GM04504 (cell line): ENCODE results near the gene PPFIA2.

Experiments
- DNase-seq: peaks from one replicate; pipeline ENCODE4 v3.0.0-alpha.2; 2012; ENCODE audit warnings: low read depth

Gene PPFIA2

DNA sequence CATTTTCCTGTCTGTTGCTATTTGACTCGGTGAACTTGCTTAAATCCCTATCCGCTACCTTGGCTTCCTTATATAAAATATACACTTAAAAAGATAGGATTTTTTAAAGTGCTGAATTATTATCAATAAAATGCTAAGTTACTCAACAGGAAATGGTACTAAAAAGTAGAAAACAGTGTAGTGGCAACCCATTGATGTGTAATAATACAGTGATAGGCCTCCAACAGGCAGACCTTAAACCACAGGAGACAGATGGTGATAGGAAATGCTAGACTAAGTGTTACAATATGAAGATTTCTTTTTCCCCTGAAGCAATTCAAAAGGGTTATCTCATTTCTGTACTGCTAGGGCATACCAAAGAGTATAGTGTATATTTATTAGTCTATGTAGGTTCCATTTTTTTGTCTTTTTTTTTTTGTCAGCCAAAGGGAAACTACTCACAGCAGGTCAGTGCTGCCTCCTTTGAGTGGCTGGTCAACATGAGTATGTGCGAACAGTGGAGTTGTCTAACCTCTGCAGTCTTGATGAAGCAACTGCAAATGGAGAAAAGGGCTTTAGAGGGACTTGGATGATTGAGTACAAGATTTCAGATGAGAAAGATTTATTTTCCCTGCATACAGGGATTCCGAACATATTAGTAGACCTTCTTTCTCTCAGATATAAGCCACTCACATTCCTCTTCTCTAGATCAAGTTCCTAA lies 497.5 kb downstream of the PPFIA2 start:
- DNase-seq, result no peak

DNA sequence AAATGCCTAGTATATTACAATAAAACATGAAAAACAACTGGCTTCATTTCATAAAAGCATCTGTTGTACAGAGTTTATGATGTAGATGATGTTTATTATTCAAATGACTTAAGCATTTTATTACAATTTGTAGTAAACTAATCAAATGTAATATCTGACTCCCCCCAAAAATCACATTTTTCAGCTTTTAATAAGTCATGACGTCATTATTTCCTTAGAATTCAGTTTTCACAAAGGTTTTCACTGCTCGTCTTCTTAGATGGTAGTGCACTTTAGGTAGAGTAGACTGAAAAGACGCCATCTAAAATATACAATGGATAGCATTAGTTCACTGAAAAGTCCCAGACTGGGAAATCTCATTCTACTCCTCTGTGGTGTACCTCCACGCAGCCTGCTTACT lies 499.8 kb downstream of the PPFIA2 start:
- DNase-seq, result no peak

DNA sequence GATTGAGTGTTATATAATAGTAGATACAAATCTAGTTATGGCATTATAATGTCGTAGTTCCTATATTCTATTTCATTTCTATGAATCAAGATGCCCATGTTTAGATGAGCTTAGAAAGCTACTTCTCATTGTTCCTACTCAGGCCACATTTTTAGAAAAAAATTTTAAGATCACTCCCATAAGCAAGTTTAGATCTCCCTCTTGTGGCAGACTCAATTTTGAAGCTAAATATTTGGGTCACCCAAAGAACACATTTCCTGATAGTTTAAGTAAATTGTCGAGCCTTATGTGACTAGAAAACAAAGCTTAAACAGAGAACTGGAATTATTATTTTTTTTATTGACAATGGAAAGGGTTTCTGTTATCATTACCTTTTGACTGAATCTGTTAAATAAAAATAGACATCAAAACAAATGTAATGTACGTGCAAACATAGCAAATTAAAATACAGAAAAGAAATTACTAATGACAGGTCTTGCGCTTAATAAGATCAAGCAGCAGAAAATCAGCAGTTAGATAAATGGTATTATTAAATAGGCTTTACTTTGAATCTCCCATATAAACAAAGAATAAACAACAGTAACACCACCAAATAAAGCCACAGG lies 501.1 kb downstream of the PPFIA2 start:
- peak; percentile 25 for DNase-seq

DNA sequence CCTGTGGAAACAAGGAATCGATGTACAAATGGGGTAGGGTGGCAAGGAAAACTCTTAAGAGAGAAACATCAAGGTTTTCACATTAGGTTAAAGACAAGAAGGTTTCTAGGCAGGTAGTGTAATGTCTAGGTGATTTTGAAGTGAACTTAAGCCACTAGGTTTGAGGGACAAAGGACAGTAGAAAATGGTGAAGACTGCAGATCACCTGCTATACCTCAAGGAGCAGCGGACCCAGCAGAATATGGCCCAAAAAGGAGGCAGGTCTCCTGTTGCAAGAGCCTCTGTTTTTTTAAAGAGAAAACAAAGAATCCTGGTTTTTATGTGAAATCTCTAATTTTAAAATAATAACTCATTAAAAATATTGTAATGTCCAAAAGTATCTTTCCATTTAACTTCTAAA lies 503.2 kb downstream of the PPFIA2 start:
- DNase-seq, result no peak

DNA sequence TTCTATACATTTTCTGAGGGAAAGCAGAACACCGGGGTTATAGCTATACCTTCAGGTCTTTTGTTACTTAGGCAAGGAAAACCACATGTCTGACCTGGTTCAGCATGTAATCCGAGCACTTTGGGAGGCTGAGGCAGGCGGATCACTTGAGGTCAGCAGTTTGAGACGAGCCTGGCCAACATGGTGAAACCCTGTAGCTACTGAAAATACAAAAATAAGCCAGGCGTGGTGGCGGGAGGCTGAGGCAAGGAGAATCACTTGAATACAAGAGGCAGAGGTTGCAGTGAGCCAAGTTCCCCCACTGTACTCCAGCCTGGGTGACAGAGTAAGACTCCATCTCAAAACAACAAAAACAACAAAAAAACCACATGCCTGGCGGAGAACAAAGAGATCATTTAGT lies 503.7 kb downstream of the PPFIA2 start:
- no peak for DNase-seq

DNA sequence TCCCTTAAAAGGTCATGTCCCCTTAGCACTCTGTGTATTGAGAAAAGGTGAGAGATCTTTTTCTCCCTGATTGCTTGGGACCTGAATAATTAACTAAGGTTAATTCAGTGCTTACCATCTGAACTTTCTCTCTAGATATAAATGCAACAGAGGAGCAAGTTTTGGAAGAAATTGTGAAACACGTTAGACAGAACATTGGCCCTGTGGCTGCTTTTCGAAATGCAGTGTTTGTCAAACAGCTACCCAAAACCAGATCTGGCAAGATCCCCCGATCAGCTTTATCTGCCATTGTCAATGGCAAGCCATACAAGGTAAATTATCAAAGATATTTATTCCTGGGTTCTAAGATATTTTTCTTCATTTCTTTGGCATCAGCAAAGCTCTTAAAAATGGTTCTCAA lies 505.8 kb downstream of the PPFIA2 start:
- DNase-seq, result no peak

DNA sequence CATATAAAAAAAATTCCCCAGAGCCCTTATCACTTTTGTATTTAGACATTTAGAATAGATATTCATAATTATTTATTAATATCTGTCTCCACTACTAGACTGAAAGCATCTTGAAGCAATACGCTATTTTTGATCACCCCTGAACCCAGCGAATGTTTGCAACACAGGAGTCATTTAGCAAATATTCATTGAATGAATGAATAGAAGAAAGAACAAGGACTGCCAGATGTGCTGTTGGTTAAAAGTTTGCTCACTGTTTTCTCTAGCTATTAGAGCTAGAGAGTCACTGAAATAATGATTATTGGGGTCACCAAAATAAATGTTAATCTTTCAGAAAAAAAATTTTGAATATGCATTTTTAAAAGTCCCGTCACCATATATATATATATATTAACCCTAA lies 506.9 kb downstream of the PPFIA2 start:
- no peak for DNase-seq

DNA sequence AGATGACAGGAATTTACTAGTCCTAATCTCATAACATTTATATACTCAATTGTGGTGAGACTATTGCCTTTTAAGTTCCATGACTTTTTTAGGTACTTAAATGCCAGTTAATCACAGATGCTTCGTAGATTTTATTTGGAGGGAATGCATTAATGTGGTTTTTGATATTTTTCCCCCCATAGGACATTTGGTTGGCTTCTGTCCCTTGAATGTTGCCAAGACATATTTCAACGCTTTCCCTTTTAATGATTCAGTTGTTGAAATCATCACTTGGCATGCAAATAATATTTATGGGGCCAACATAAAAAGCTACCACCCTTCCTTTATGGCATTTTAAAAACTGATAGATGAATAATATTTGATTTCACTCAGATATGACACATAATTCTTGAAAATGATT lies 509.2 kb downstream of the PPFIA2 start:
- DNase-seq, result no peak

DNA sequence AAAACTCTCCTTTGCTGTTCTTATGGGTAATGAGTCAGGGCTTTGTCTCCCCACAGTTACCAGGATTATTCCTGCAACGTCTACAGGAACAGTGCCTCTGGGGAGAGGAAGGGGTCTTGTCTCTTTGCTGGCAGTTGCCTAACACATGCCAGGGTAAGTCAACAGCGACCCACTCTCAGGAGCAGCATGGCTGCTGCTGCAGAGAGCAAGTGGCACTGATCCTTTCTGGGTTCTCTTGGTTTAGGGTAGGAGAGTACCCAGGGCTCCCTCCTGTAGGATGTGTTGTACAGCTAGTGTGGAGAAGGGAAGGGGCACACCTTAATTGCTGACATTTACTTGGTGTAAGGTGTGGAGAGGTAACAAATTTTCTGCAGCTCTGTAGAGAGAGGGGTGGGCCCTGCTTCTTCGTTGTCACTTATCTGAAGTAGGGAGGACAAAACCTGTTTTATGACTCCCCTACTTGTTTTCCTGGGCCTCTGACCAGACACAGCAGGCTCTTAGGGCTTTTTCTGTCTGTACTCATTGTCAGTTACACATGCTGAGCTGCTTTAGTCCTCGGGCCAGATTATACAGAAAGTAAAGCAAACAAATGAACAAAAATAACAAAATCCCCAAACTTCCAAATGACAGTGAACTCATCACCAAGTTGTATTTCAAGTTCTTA lies 513.1 kb downstream of the PPFIA2 start:
- no peak for DNase-seq

DNA sequence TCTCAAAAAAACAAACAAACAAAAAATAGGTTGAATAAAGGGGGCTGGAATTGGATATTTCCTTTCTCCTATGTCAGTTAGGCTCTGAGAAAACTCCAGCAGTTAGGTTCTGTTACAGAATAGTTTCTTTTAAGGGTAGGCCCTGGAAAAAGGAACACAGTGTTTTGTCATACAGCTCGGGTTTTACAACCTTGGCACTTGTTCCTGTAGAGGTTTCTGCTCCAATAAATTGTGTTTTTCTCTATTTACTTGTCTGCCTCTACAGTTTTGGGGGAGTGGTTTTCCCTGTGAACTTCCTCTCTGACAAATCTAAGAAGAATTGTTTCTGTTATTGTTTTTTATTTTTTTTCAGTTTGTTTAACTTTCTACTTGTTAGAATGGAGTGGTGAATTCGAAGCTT lies 513.7 kb downstream of the PPFIA2 start:
- no peak for DNase-seq

DNA sequence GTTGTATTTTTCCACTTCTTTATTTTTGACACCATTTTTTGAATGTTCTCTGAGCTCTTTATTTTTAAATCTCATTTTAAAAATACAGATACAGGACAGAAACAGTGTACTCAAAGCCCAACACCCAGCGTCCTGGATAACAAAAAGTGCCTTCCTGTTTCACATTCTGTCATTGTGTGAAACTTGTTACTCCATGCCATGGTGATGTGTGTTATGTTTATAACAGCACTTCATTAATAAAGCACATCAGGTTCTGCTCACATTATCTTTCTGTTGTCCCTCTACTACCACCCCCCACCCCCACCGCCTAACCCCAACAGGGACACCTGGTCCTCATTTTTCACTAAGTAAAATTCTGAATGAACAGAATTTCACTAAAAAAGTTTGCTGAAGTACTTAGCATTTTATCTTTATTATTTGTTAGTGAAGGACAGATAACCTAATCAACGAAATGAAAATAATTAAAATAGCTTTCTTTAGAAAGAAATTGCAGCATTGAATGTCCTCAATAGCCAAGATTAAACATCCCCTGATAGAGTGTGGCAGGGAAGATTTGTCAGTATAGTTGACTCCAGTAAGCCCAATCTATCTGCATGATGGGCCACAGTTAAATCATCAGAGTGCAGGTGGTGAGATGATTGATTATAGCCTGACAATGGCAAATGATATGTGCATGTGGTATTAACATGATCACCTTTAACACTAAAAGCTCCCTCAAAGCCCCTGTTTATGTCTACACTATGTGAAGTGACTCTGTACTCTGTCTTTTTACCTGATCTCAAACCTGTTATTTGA lies 527.4 kb downstream of the PPFIA2 start:
- DNase-seq, result no peak

DNA sequence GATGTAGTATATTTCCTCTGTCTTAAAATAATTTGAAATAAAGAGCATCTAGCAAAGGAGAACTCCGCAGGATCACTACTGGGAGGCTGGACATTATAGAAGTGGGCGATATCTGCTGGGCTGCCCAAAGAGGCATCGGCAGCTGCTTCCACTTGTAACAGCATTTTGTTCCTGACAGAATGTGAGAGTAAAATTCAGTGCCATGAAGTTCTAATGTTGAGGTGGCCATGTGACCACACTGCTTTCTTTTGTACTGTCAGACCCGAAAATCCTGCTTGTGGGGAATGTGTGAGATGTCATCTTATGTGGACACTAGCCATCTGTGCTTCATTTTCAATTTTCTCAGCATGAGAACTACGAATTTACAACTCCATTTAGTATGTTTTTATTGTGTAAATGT lies 529.4 kb downstream of the PPFIA2 start:
- no peak for DNase-seq

DNA sequence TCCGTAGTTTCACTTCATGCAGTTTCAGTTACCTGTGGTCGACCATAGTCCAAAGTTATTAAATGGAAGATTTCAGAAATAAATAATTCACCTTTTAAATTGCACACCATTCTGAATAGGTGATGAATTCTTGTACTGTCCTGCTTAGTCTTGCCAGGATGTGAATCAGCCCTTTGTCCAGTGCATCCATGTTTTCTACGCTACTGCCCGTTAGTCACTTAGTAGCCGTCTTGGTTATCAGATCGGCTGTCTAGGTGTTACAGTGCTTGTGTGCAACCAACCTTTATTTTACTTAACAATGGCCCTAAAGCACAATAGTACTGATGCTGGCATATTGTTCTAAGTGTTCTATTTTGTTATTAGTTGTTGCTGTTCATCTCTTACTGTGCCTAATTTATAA lies 534.5 kb downstream of the PPFIA2 start:
- DNase-seq, result no peak

DNA sequence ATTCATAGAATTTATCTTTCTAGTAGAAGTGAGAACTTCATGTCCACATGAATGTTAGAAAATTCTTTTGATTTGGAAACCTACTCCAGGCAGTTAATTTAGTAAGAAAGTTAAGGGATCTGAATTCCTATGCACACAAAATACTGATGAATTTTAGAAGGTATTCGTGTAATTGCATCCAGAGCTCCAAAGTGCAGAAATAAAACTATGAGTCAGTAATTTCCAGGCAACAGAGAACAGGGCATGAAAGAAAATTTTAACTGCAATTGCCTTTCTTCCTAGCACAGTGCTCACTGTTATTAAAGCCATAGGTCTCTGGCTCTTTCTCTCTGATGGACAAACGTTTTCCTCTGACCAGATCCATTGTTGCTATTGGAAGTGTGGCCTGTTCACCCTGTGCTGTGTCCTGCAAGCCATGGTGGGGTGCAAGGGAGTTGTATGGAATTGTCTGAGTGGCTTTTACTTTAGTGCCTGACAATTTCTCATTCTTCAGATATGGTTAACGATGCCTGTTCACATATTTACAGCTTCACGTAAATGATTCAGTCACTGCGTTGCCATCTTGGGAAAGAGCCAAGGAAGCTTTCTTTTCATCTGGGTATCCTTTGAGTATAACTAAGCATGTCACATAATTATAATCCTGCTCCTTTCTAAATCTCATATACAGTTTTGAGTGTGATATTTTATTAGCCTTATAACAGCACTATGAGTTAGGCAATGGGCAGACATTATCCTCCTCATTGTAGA lies 536.1 kb downstream of the PPFIA2 start:
- peak; percentile 51 for DNase-seq

DNA sequence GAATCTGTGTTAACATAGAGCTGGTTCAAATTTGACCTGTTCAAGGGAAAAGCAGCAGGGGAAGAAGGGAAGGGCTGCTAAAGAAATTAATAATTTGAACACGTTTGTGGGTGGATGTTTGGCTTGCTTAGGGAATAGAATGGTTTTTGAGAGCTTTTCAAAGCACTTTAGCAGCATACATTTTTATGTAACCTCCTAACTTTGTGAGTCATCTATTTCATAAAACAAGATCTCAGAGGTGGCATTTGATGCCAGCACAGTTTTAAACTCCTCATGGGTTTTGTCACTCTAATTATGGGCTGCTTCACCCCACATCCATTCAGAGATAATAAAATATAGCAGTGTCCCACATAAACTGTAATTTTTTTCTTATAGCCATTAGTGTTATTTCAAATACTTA lies 537.5 kb downstream of the PPFIA2 start:
- no peak for DNase-seq

DNA sequence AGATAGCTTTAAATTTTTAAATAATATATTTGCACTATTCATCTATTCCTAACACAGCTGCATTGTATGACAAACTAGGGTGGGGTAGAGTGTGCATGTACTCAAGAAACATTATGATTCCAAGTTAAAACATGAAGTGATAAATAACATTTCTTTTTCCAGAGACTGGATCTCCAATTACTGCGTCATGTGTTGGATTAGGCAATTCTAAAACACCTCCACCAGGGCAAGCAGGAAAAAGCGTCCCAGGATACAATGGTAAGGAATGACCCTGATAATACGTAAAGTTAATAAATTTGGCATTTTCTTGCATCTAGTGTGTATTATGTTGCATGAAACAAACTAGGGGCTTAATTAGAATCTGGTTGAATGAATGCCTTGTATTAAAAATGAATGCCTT lies 542.4 kb downstream of the PPFIA2 start:
- no peak for DNase-seq

DNA sequence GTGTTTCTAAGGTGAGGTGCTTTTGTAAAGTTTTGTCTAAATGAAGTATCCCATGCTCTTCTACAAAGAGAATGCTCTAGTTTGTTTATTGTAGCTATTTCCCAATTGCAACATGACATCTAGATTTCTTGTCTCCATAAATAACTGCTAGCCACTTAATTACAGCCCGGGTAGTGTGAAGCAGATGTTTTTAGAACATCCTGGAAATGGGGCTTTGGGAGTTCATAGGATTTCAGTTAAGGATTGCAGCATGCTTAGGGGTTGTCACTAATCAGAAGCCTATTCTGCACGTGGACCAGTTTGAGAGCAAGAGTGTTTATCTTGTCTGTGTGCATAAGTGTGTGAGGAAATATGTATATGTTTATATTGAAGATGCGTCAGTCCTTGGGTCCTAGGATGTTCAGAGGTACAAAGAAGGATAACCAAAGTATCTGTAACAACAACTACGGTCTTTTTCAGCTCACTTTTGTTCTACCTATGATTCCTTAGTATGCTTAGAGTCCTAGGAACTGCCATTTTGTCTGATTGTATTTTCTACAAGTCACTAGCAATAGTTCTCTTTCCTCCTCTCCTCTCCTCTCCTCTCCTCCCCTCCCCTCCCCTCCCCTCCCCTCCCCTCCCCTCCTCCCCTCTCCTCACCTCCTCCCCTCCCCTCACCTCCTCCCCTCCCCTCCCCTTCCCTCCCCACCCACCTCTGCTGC lies 546.0 kb downstream of the PPFIA2 start:
- no peak for DNase-seq

DNA sequence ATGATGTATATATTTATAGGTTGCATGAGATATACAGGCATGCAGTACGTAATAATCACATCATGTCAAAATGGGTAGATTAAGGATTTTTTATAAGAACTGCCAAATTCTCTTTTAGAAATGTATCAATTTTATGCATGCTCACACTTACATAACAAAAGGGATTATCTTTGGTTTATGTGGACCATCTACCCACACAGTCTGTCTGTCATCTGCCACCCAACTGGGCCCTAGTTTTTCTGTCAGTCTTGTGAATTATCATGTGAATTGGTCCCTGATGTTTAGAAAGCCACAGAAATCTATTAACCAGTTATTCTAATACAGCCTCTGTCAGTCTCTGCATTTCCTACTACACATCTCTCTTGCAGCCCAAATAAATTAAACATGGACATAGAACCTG lies 547.8 kb downstream of the PPFIA2 start:
- DNase-seq, result no peak

DNA sequence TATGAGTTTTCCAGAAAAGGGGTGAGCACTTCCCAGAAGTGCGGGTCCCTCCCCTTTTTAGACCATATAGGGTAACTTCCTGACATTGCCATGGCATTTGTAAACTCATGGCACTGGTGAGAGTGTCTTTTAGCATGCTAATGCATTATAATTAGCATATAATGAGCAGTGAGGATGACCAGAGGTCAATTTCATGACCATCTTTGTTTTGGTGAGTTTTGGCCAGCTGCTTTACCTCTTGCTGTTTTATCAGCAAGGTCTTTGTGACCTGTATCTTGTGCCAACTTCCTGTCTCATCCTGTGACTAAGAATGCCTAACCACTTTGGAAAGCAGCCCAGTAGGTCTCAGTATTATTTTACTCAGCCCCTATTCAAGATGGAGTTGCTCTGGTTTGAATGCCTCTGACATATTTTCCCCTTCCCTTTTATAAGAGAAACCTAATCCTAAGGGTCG lies 549.4 kb downstream of the PPFIA2 start:
- DNase-seq, result peak; percentile 32

DNA sequence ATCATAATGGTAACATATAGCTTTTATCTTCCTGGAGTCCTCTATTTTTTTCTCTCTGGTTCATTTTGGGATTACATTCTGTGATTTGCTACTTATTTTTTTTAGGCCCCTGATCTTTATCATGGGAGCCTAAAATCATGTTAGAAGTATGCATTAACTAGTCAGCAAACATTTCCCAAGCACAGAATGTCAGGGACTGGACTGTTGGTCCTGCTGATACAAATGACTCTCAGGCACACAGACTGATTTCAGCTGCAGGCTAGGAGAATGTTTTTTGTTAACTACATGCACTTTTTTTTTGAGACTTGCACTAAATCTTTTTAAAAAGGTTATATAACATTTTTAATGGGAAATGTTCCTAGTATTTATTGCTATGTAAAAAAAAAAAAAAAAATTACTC lies 550.1 kb downstream of the PPFIA2 start:
- no peak for DNase-seq

DNA sequence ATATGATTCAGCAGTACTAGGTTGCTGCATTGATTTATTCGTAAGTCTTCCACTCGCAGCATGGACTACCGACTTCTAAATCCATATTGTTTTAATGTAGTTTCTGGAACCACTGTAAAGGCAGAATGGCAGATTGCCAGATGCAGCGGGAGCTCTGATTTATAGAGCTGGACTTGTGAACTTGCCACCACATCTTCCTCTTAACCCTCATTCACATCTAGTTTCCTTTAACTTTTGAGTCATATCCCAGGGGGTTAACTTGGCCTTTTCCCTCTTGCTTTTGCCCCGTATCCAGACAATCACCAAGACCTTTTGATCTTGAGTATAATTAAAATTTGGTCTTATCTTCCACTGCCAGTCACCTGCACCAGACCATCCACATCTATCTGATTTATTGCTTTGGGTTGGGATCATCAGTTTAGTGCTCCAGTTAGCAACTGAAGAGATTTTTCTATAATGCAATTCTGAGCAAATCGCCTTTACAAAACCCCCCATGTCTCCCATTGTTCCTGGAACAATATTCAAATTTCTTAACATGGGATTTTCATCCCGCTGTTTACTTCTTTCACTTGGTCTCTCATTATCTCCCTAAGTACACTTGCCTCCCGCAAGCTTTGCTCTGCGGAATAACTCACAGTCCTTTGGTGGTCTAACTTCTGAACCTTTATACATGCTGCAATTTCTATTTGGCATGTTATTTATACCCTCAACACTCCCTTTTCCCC lies 550.8 kb downstream of the PPFIA2 start:
- no peak for DNase-seq
